HepG2 (cell line): Measurements from ENCODE around the gene IGF2. TPM values are rescaled to one million over a fixed set of nuclear protein-coding genes. Genes with fewer than 3 reads are reported as not detected.

Source experiments
- ATAC-seq: fragments of 200-7000 bp; cut with Tn5 transposase; 3 replicates; pipeline ENCODE4 v1.9.1; 2020; ENCODE audit warnings: mild to moderate bottlenecking, moderate library complexity
- BruUV-seq: library from RNA; stranded (reverse); fragments of 400-500 nt; replicated peaks from 2 replicates; lab custom pipeline; 2021; lab: Mats Ljungman, UMichigan
- CTCF ChIA-PET: fragments of 300-600 bp; formaldehyde crosslinking; extraction: SDS; loops from one replicate; lab custom pipeline; 2021; ENCODE audit warnings: low total read pairs, inconsistent platforms, low intra/inter-chr PET ratio; lab: Yijun Ruan, JAX
- POLR2A ChIA-PET: fragments of 350-600 bp; sonication (Branson Sonifier 250); formaldehyde crosslinking; loops from one replicate; lab custom pipeline; 2020; ENCODE audit warnings: antibody characterized with exemption, inconsistent platforms; lab: Yijun Ruan, JAX
- DNase-seq: peaks from one replicate; pipeline ENCODE4 v3.0.0-alpha.2; 2015; ENCODE audit warnings: low spot score
- FAIRE-seq: peaks from 3 replicates; lab custom pipeline; 2011; peaks lifted over from hg19 to GRCh38; lab: Jason Lieb, UNC
- H2AFZ ChIP-seq: one replicate; pipeline ENCODE4 v1.6.1; 2011; ENCODE audit warnings: low read length, inconsistent platforms
- H3K27ac ChIP-seq: fragments of 300-600 bp; 3 replicates; pipeline ENCODE4 v1.8.0; 2011; ENCODE audit warnings: mixed run types, mild to moderate bottlenecking, mixed read lengths, low read length, inconsistent platforms; ENCODE audit not compliant: insufficient read depth; ENCODE audit errors: extremely low read length
- H3K27me3 ChIP-seq, 2 experiments: fragments of 200-600 bp in 1 of 2; 2 replicates in 1 of 2; 3 replicates in 1 of 2; pipeline versions ENCODE4 v1.6.0 to v1.8.0; 2011; ENCODE audit warnings: low read length in 2 of 2, mild to moderate bottlenecking in 2 of 2, moderate library complexity in 2 of 2, inconsistent platforms in 1 of 2; ENCODE audit not compliant: insufficient read depth in 2 of 2, control insufficient read depth in 1 of 2
- H3K36me3 ChIP-seq, 2 experiments: fragments of 200-600 bp in 1 of 2; replicated peaks in 1 of 2; 2 replicates in 1 of 2; 3 replicates in 1 of 2; pipeline versions ENCODE4 v1.5.1 to v1.8.0; 2011; ENCODE audit warnings: low read length in 2 of 2, inconsistent platforms in 1 of 2; ENCODE audit not compliant: insufficient read depth in 2 of 2, control insufficient read depth in 1 of 2
- H3K4me1 ChIP-seq: 2 replicates; pipeline ENCODE4 v1.5.1; 2012; ENCODE audit warnings: low read length, inconsistent platforms; ENCODE audit not compliant: insufficient read depth
- H3K4me2 ChIP-seq: 2 replicates; pipeline ENCODE4 v1.6.0; 2011; ENCODE audit warnings: low read depth, low read length, inconsistent platforms
- H3K4me3 ChIP-seq, 3 experiments: fragments of 200-600 bp in 1 of 3; sonication (generic), shearing (Covaris generic) in 1 of 3; replicated peaks in 1 of 3; 2 replicates each; pipeline ENCODE4 v1.5.1; 2011 to 2016; ENCODE audit warnings: low read length in 3 of 3, inconsistent platforms in 2 of 3, low read depth in 2 of 3, mild to moderate bottlenecking in 2 of 3, control low read depth in 1 of 3, mixed read lengths in 1 of 3; ENCODE audit not compliant: insufficient read depth in 1 of 3
- H3K79me2 ChIP-seq: one replicate; pipeline ENCODE4 v1.6.1; 2011; ENCODE audit warnings: low read length, inconsistent platforms; ENCODE audit not compliant: insufficient read depth
- H3K9ac ChIP-seq: 2 replicates; pipeline ENCODE4 v1.6.0; 2011; ENCODE audit warnings: mild to moderate bottlenecking, low read depth, low read length, inconsistent platforms; ENCODE audit not compliant: insufficient read depth
- H3K9me3 ChIP-seq: 2 replicates; pipeline ENCODE4 v1.5.1; 2012; ENCODE audit warnings: mild to moderate bottlenecking, low read length
- H4K20me1 ChIP-seq: 2 replicates; pipeline ENCODE4 v1.6.0; 2011; ENCODE audit warnings: inconsistent platforms, mild to moderate bottlenecking, low read length, moderate library complexity; ENCODE audit not compliant: insufficient read depth
- CBX2 ChIP-seq, 2 experiments: fragments of 200-600 bp in 1 of 2; sonication (generic); formaldehyde crosslinking in 1 of 2; IDR thresholded peaks; 2 replicates each; pipeline versions ENCODE4 v1.7.0 to v1.8.1; 2018 to 2022; ENCODE audit warnings: low read depth in 2 of 2, low read length in 1 of 2, mild to moderate bottlenecking in 1 of 2, missing genetic modification reagents in 1 of 2
- CEBPB ChIP-seq: IDR thresholded peaks from 2 replicates; pipeline ENCODE4 v1.6.1; 2011; ENCODE audit warnings: low read depth, low read length, improper control_type of control experiment, borderline replicate concordance
- FOSL2 ChIP-seq: sonication (generic); formaldehyde crosslinking; IDR thresholded peaks from 2 replicates; pipeline ENCODE4 v1.4.0; 2020; ENCODE audit warnings: missing genetic modification reagents
- NONO ChIP-seq, 2 experiments: fragments of 450-650 bp in 1 of 2; sonication (generic) in 1 of 2; formaldehyde crosslinking in 1 of 2; IDR thresholded peaks in 1 of 2; conservative IDR thresholded peaks in 1 of 2; 2 replicates each; pipeline versions ENCODE4 v1.6.1 to v1.8.0; 2017 to 2022; ENCODE audit warnings: mild to moderate bottlenecking in 1 of 2, missing genetic modification reagents in 1 of 2, moderate library complexity in 1 of 2
- WGBS: methylation state at CpG from one replicate; pipeline ENCODE4 v1.1.6; 2017; ENCODE audit warnings: low lambda C conversion rate; 5-methylcytosine and 5-hydroxymethylcytosine counted together
- in situ Hi-C: cut with HindIII; loops from 2 replicates; pipeline ENCODE4 v1.10.0; 2017; ENCODE audit warnings: low pct_unique_long_range_greater_than_20kb; ENCODE audit not compliant: extremely low pct_ligation_motif_present
- intact Hi-C: fragments of 100-400 bp; cut with micrococcal nuclease; formaldehyde crosslinking; loops from one replicate; pipeline ENCODE4 v1.10.0; 2022; ENCODE audit not compliant: unreplicated experiment
- polyA plus RNA-seq, 8 experiments: library from polyadenylated mRNA; depleted of rRNA in 3 of 8; stranded (reverse) in 7 of 8; unstranded in 1 of 8; fragments of >200 nt; fragmentation: Illumina TruSeq in 4 of 8; extraction: Trizol in 4 of 8; gene quantifications; 2 replicates each; pipeline versions ENCODE4 v1.2.1 to v1.2.3, GENCODE V29; 2011 to 2016; ENCODE audit warnings: low read depth in 4 of 8, missing spikeins in 1 of 8, mixed read lengths in 1 of 8; ENCODE audit not compliant: insufficient read depth in 1 of 8
- total RNA-seq, 5 experiments: library from RNA; depleted of rRNA; stranded (reverse); fragments of >200 nt; fragmentation: Illumina TruSeq; extraction: Trizol; gene quantifications; 2 replicates each; pipeline ENCODE4 v1.2.3, GENCODE V29; 2016; ENCODE audit warnings: low read depth in 1 of 5

The IGF2 gene
- total and polyA plus RNA-seq, 2 of the 13 experiments (the other 11 are each of a cell fraction or from before 2014, with no cell fraction given) = 79.1 to 254 TPM

GRCh38 chr11:2142300-2142759 lies 3.1 kb upstream of the IGF2 start:
- 0 out of 2 replicates have a peak, but pooled peaks have one; percentile 22 for TF ChIP-seq CEBPB
- peak; percentile 24; the same call in 1 of the 2 replicates for TF ChIP-seq CBX2 (IDR thresholded peaks at IDR 0.05; ENCODE audit: low read depth, low read length)
- no peak for TF ChIP-seq CBX2 (CRISPR knock-in tag; IDR thresholded peaks at IDR 0.05; ENCODE audit: low read depth)
- TF ChIP-seq NONO (IDR thresholded peaks at IDR 0.05) = no peak
- no peak for TF ChIP-seq NONO (CRISPR knock-in tag; conservative IDR thresholded peaks at IDR 0.05)
- TF ChIP-seq FOSL2 = peak; percentile 34
- 11% methylated on average over 4 of the region's 5 CpGs for WGBS
- H3K4me3 ChIP-seq = peak overlapping the region in 1 of 3 experiments; percentile 11; a peak in 1 of 6 replicates
- H3K79me2 ChIP-seq = peaks cover 5% of the 10 kb centered on the region
- peaks cover 36% of the 10 kb centered on the region for H3K4me1 ChIP-seq
- POLR2A ChIA-PET = interaction anchor here (2.1 kb wide), 1 partner anchor 154 kb away, joined by 10 read pairs; no protein-coding TSS in a partner anchor
- in situ Hi-C loops (no loop called here), intact Hi-C loops (no loop called here)
- H3K27ac ChIP-seq = no peak overlapping the region
- DNase-seq (no peak), ATAC-seq (no peak), FAIRE-seq (no peak)
- CTCF ChIA-PET = no interaction called here
- H4K20me1 ChIP-seq = peaks cover 9% of the 10 kb centered on the region; the same call in 1 of the 2 replicates
- H2AFZ ChIP-seq = no peak overlapping the region
- H3K4me2 ChIP-seq = peak overlapping the region; percentile 20; the same call in 1 of the 2 replicates
- H3K27me3 ChIP-seq = peaks cover 8 to 65% of the 10 kb centered on the region in 2 experiments
- no TSS peak for BruUV-seq
- no peaks in the 10 kb centered on the region for H3K9me3 ChIP-seq
- H3K36me3 ChIP-seq = no peaks in the 10 kb centered on the region
- peak overlapping the region; percentile 29; the same call in 1 of the 2 replicates for H3K9ac ChIP-seq
